ENCODE data around the gene KRTAP10-4. TPM values are rescaled to one million over a fixed set of nuclear protein-coding genes. Genes with fewer than 3 reads are reported as not detected.

Gene KRTAP10-4
- total and polyA plus RNA-seq, 2 donors (not counting 3 experiments of a cell fraction or from before 2014, with no cell fraction given), result not detected

- intact Hi-C loops (cut with micrococcal nuclease), result no loop called here
Measured at GRCh38 chr21:44603911-44604310, 30.4 kb downstream of the KRTAP10-4 start.

More at GRCh38 chr21:44603911-44604310, 30.4 kb downstream of the KRTAP10-4 start:
- no peaks in the 10 kb centered on the region for H3K9me3 ChIP-seq (replicated peaks; ENCODE audit: control insufficient read depth, insufficient read depth, low read length)
- FAIRE-seq (no peak), DNase-seq (ENCODE audit: low read depth, low spot score) (no peak)
- no peak overlapping the region for H3K9ac ChIP-seq (replicated peaks; ENCODE audit: extremely low read depth, insufficient read depth, low read length)
- TF ChIP-seq GATA2 (IDR thresholded peaks at IDR 0.05; ENCODE audit: insufficient read depth, insufficient read length, low read depth, low read length) (no peak), FOS (IDR thresholded peaks at IDR 0.05; ENCODE audit: borderline replicate concordance, insufficient read depth, low read length) (no peak), EZH2 (IDR thresholded peaks at IDR 0.05; ENCODE audit: borderline replicate concordance, low read depth, low read length, severe bottlenecking) (no peak), CTCF (IDR thresholded peaks at IDR 0.05; ENCODE audit: extremely low read depth in 1 of 2, insufficient read depth in 1 of 2, low read depth in 1 of 2, low read length in 2 of 2) (no peak), MYC (IDR thresholded peaks at IDR 0.05; ENCODE audit: low read depth, low read length) (no peak), JUN (IDR thresholded peaks at IDR 0.05; ENCODE audit: borderline replicate concordance, insufficient read depth, insufficient read length, low read depth) (no peak), POLR2A (IDR thresholded peaks at IDR 0.05; ENCODE audit: low read depth, low read length) (no peak), POLR2AphosphoS5 (IDR thresholded peaks at IDR 0.05; ENCODE audit: insufficient read depth, low read depth, low read length) (no peak), MAX (IDR thresholded peaks at IDR 0.05; ENCODE audit: insufficient read depth, insufficient read length) (no peak)
- no peak overlapping the region for H3K4me3 ChIP-seq (replicated peaks in 1 of 3; ENCODE audit: insufficient read depth in 1 of 3, low read depth in 1 of 3, low read length in 3 of 3)
- dilution Hi-C loops (cut with MboI; ENCODE audit: extremely low pct_ligation_motif_present, low sequenced_read_pairs), result no loop called here
- H3K36me3 ChIP-seq (ENCODE audit: control insufficient read depth in 2 of 2, extremely low read depth in 1 of 2, insufficient read depth in 2 of 2, low read length in 2 of 2), result no peaks in the 10 kb centered on the region
- BruUV-seq (replicated peaks), result no TSS peak
- no peaks in the 10 kb centered on the region for H3K4me1 ChIP-seq (ENCODE audit: control insufficient read depth, extremely low read depth, insufficient read depth, low read length)
- ChIA-PET POLR2A (no interaction called here), CTCF (no interaction called here)
- H4K20me1 ChIP-seq (replicated peaks; ENCODE audit: control insufficient read depth, extremely low read depth, insufficient read depth, low read length), result no peaks in the 10 kb centered on the region
- no peaks in the 10 kb centered on the region for H3K9me1 ChIP-seq (replicated peaks; ENCODE audit: control insufficient read depth, extremely low read depth, insufficient read depth, low read length)
- H3K79me2 ChIP-seq (ENCODE audit: control insufficient read depth, insufficient read depth, low read length), result no peaks in the 10 kb centered on the region
- no peak overlapping the region for H3K4me2 ChIP-seq (ENCODE audit: insufficient read depth, low read length)
- H3K27ac ChIP-seq (ENCODE audit: insufficient read depth, low read depth, low read length), result no peak overlapping the region
- no peak overlapping the region for H2AFZ ChIP-seq (ENCODE audit: low read depth, low read length)
- H3K27me3 ChIP-seq (ENCODE audit: control insufficient read depth in 2 of 2, insufficient read depth in 2 of 2, low read length in 2 of 2), result peaks cover 1 to 3% of the 10 kb centered on the region in 2 experiments

Data from endothelial cell of umbilical vein (primary cell).